ENCODE data around the gene ELF2. TPM values are rescaled to one million over a fixed set of nuclear protein-coding genes. Genes with fewer than 3 reads are reported as not detected.
A peak's percentile ranks its signal among the peaks of the same experiment; 100 is the strongest.

ELF2 gene
- total RNA-seq, 1 experiment from 2014 or later, result 42.4 TPM

DNA sequence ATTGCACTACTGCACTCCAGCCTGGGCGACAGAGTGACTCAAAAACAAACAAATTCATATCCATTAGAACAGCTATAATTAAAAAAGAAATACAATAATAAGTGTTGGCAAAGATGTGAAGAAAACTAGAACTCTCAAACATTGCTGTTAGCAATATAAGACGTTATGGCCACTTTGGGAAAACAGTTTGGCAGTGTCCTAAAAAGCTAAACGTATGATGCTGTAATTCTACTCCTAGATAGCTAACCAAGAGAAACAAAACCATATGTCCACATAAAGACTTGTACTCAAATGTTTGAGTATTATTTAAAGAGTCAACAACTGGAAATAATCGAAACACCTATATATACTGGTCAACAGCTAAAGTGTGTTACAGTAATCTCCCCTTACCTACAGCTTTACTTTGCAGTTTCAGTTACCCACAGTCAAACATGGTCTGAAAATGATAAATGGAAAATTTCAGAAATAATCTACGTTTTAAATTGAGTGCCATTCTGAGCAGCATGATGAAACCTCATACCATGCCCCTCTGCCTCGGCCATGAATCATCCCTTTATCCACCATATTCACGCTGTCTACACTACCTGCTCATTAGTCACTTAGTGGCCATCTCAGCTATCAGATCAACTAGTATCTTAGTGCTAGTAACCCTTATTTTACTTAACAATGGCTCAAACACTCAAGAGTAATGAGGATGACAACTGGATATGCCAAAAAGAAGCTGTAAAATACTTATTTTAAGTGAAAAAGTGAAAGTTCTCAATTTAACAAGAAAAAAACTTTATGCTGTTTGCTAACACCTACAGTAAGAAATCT, 4.9 kb downstream of the ELF2 start:
- Histone ChIP-seq H3K4me3 (ENCODE audit: low read depth, low read length, poor library complexity, severe bottlenecking) (peak overlapping the region; percentile 14), H3K36me3 (ENCODE audit: insufficient read depth, low read length, poor library complexity, severe bottlenecking) (no peaks in the 10 kb centered on the region), H3K27ac (ENCODE audit: low read depth, low read length, poor library complexity, severe bottlenecking) (peak overlapping the region; percentile 28), H3K4me1 (ENCODE audit: insufficient read depth, low read length, poor library complexity, severe bottlenecking) (peaks cover 36% of the 10 kb centered on the region), H3K27me3 (replicated peaks; ENCODE audit: insufficient read depth, low read depth, low read length, poor library complexity) (no peaks in the 10 kb centered on the region), H3K9me3 (ENCODE audit: low read depth, low read length, poor library complexity, severe bottlenecking) (no peaks in the 10 kb centered on the region)
- ChIA-PET POLR2A (ENCODE audit: low non-redundant PET) (interaction anchor here (0.6 kb wide), 1 partner anchor 923 kb away, joined by 6 read pairs; no protein-coding TSS in a partner anchor), CTCF (no interaction called here)
- DNase-seq (ENCODE audit: low spot score), result peak; percentile 27
- BruUV-seq (replicated peaks), result no TSS peak
- intact Hi-C loops (cut with micrococcal nuclease; ENCODE audit: unreplicated experiment), result no loop called here
- TF ChIP-seq EZH2 (IDR thresholded peaks at IDR 0.05; ENCODE audit: borderline replicate concordance, low read depth, low read length, poor library complexity, severe bottlenecking), result no peak
- TF ChIP-seq, protein P1, sequence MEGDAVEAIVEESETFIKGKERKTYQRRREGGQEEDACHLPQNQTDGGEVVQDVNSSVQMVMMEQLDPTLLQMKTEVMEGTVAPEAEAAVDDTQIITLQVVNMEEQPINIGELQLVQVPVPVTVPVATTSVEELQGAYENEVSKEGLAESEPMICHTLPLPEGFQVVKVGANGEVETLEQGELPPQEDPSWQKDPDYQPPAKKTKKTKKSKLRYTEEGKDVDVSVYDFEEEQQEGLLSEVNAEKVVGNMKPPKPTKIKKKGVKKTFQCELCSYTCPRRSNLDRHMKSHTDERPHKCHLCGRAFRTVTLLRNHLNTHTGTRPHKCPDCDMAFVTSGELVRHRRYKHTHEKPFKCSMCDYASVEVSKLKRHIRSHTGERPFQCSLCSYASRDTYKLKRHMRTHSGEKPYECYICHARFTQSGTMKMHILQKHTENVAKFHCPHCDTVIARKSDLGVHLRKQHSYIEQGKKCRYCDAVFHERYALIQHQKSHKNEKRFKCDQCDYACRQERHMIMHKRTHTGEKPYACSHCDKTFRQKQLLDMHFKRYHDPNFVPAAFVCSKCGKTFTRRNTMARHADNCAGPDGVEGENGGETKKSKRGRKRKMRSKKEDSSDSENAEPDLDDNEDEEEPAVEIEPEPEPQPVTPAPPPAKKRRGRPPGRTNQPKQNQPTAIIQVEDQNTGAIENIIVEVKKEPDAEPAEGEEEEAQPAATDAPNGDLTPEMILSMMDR (conservative IDR thresholded peaks at IDR 0.05; ENCODE audit: low read depth, low read length), result no peak

DNA sequence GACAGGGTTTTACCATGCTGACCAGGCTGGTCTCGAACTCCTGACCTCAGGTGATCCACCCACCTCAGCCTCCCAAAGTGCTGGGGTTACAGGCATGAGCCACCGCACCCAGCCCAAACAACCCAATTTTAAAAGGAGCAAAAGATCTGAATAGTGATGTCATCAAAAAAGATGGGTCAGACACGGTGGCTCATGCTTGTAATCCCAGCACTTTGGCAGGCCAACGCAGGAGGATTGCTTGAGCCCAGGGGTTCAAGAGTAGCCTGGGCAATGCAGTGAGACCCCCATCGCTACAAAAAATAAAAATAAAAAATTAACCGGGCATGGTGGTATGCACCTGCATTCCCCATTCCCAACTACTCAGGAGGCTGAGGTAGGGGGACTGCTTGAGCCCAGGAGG, 6.1 kb downstream of the ELF2 start:
- Histone ChIP-seq H3K4me3 (ENCODE audit: low read depth, low read length, poor library complexity, severe bottlenecking) (no peak overlapping the region), H3K27me3 (replicated peaks; ENCODE audit: insufficient read depth, low read depth, low read length, poor library complexity) (no peaks in the 10 kb centered on the region), H3K27ac (ENCODE audit: low read depth, low read length, poor library complexity, severe bottlenecking) (no peak overlapping the region), H3K9me3 (ENCODE audit: low read depth, low read length, poor library complexity, severe bottlenecking) (no peaks in the 10 kb centered on the region), H3K4me1 (ENCODE audit: insufficient read depth, low read length, poor library complexity, severe bottlenecking) (peaks cover 36% of the 10 kb centered on the region), H3K36me3 (ENCODE audit: insufficient read depth, low read length, poor library complexity, severe bottlenecking) (no peaks in the 10 kb centered on the region)
- no peak for TF ChIP-seq EZH2 (IDR thresholded peaks at IDR 0.05; ENCODE audit: borderline replicate concordance, low read depth, low read length, poor library complexity, severe bottlenecking)
- TF ChIP-seq, protein P1 (conservative IDR thresholded peaks at IDR 0.05; ENCODE audit: low read depth, low read length), result no peak
- intact Hi-C loops (cut with micrococcal nuclease; ENCODE audit: unreplicated experiment), result no loop called here
- DNase-seq (ENCODE audit: low spot score), result no peak
- BruUV-seq (replicated peaks), result no TSS peak
- CTCF ChIA-PET, result interaction anchor here (0.7 kb wide), 1 partner anchor 44 kb away, joined by 5 read pairs; no protein-coding TSS in a partner anchor
- POLR2A ChIA-PET (ENCODE audit: low non-redundant PET), result no interaction called here

DNA sequence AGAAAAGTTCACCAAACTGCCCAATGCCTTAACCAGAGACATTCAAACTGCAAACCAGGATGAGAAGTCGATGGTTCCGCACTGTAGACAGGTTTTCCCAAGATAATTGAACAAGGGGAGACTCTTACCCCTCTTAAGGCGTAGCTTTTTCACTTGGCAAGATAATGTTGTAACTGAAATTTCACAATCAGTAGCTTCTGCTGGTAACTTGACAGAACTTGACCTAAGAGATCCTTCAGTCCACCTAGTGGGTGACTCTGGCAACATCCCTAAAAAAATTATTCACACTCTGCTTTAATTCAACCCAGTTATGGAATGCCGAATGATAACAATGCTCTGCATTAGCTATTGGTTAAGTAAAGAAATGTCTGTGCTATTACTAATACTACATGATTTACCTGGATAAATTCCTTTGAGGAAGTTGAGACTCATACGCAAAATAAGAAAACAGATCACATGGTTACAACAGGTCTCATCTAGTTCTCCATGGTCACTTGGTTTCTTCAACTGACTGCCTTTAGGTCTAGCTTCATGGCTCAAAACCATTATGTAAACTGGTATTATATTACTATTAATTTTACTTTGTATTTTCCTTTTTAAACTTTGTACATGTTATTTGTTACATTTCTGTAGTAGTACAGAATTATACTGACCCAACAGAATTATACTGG, 9.1 kb downstream of the ELF2 start:
- intact Hi-C loops (cut with micrococcal nuclease; ENCODE audit: unreplicated experiment), result no loop called here
- no peaks in the 10 kb centered on the region for H3K9me3 ChIP-seq (ENCODE audit: low read depth, low read length, poor library complexity, severe bottlenecking)

More for the DNA sequence above, 9.1 kb downstream of the ELF2 start:
- ChIA-PET POLR2A (ENCODE audit: low non-redundant PET) (no interaction called here), CTCF (interaction anchor here (0.8 kb wide), 1 partner anchor 138 kb away, joined by 3 read pairs; no protein-coding TSS in a partner anchor)
- peak; percentile 59 for DNase-seq (ENCODE audit: low spot score)
- TF ChIP-seq EZH2 (IDR thresholded peaks at IDR 0.05; ENCODE audit: borderline replicate concordance, low read depth, low read length, poor library complexity, severe bottlenecking), result no peak
- TF ChIP-seq, protein P1 (conservative IDR thresholded peaks at IDR 0.05; ENCODE audit: low read depth, low read length), result peak; percentile 45; the same call in 1 of the 2 replicates
- Histone ChIP-seq H3K27ac (ENCODE audit: low read depth, low read length, poor library complexity, severe bottlenecking) (no peak overlapping the region), H3K4me1 (ENCODE audit: insufficient read depth, low read length, poor library complexity, severe bottlenecking) (peaks cover 34% of the 10 kb centered on the region), H3K4me3 (ENCODE audit: low read depth, low read length, poor library complexity, severe bottlenecking) (no peak overlapping the region), H3K27me3 (replicated peaks; ENCODE audit: insufficient read depth, low read depth, low read length, poor library complexity) (no peaks in the 10 kb centered on the region), H3K36me3 (ENCODE audit: insufficient read depth, low read length, poor library complexity, severe bottlenecking) (no peaks in the 10 kb centered on the region)
- BruUV-seq (replicated peaks), result no TSS peak
